ENCODE measurements around the gene BPIFB6. TPM values are rescaled to one million over a fixed set of nuclear protein-coding genes. Genes with fewer than 3 reads are reported as not detected.

BPIFB6 gene
- polyA plus RNA-seq, 3 donors, result not detected

DNA sequence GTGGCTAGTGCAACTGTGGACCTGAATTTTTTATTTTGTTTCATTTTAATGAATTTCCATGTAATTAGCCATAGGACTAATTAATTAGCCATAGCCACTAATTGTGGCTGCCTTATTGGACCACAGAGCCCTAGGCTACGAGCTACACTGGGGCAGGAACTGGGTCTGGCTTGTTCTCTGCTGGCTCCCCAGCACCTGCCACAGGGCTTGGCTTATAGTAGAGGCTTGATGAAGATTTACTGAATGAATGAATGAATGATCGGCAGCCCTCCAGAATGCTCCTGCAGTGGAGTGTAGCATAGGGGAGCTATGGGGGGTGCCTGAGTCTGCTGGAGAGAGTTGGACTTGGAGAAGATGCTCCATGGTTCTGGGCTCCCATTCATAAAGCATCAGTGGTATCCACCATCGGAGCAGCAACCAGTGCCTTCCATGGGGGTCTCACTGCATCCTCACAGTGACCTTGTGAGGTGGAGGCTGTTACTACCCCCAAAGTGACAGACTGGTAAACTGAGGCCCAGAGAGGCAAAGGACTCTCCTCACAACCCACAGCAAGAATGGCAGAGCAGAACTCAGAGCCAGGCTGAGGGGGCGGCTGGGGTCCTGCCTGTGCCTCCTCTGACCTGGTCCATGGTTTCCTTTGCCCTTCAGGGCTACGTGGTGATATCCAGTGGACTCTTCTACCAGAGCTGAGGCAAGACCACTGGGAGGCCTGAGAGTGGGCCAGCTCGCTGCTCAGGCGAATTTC, 8.6 kb upstream of the BPIFB6 start:
- no peak for DNase-seq

GRCh38 chr20:33023439-33024242, 7.8 kb upstream of the BPIFB6 start:
- DNase-seq, result no peak

More for the DNA sequence above, 8.6 kb upstream of the BPIFB6 start:
- Histone ChIP-seq H3K9me3 (replicated peaks in 1 of 2; ENCODE audit: control insufficient read depth in 1 of 2, insufficient read depth in 1 of 2, low read length in 2 of 2) (no peaks in the 10 kb centered on the region), H3K27me3 (ENCODE audit: control insufficient read depth in 2 of 2, insufficient read depth in 2 of 2, low read length in 2 of 2) (no peaks in the 10 kb centered on the region), H3K4me1 (ENCODE audit: control insufficient read depth in 1 of 2, insufficient read depth in 2 of 2, low read length in 2 of 2) (no peaks in the 10 kb centered on the region), H3K27ac (ENCODE audit: low read depth in 1 of 2, low read length in 2 of 2) (no peak overlapping the region), H3K79me2 (ENCODE audit: insufficient read depth, low read length) (no peaks in the 10 kb centered on the region), H3K4me2 (replicated peaks; ENCODE audit: extremely low read depth, low read length, poor library complexity, severe bottlenecking) (no peak overlapping the region), H3K9ac (ENCODE audit: insufficient read depth, low read length, poor library complexity, severe bottlenecking) (no peak overlapping the region), H3K4me3 (replicated peaks in 1 of 3; ENCODE audit: low read depth in 2 of 3, low read length in 3 of 3) (no peak overlapping the region), H4K20me1 (ENCODE audit: insufficient read depth, low read length) (no peaks in the 10 kb centered on the region), H3K36me3 (replicated peaks in 1 of 2; ENCODE audit: control insufficient read depth in 1 of 2, insufficient read depth in 2 of 2, low read length in 2 of 2) (no peaks in the 10 kb centered on the region), H2AFZ (ENCODE audit: insufficient read depth, low read depth, low read length, poor library complexity, severe bottlenecking) (no peak overlapping the region)
- H3K9me3 Mint-ChIP-seq, result no peaks in the 10 kb centered on the region
- H3K27ac Mint-ChIP-seq, result no peak overlapping the region
- H3K4me1 Mint-ChIP-seq, result no peaks in the 10 kb centered on the region
- intact Hi-C loops (cut with micrococcal nuclease), result no loop called here
- WGBS (ENCODE audit: insufficient coverage), result 92% methylated on average over 7 of the region's 7 CpGs
- no peaks in the 10 kb centered on the region for H3K36me3 Mint-ChIP-seq
- no peak overlapping the region for H3K4me3 Mint-ChIP-seq
- TF ChIP-seq, protein P1, sequence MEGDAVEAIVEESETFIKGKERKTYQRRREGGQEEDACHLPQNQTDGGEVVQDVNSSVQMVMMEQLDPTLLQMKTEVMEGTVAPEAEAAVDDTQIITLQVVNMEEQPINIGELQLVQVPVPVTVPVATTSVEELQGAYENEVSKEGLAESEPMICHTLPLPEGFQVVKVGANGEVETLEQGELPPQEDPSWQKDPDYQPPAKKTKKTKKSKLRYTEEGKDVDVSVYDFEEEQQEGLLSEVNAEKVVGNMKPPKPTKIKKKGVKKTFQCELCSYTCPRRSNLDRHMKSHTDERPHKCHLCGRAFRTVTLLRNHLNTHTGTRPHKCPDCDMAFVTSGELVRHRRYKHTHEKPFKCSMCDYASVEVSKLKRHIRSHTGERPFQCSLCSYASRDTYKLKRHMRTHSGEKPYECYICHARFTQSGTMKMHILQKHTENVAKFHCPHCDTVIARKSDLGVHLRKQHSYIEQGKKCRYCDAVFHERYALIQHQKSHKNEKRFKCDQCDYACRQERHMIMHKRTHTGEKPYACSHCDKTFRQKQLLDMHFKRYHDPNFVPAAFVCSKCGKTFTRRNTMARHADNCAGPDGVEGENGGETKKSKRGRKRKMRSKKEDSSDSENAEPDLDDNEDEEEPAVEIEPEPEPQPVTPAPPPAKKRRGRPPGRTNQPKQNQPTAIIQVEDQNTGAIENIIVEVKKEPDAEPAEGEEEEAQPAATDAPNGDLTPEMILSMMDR (IDR thresholded peaks at IDR 0.05), result no peak
- peaks cover 0 to 2% (median 1%) of the 10 kb centered on the region in 3 donors for H3K27me3 Mint-ChIP-seq (ENCODE audit: low read depth in 3 of 3)

More at GRCh38 chr20:33023439-33024242, 7.8 kb upstream of the BPIFB6 start:
- Histone ChIP-seq H3K9me3 (replicated peaks in 1 of 2; ENCODE audit: control insufficient read depth in 1 of 2, insufficient read depth in 1 of 2, low read length in 2 of 2) (no peaks in the 10 kb centered on the region), H3K9ac (ENCODE audit: insufficient read depth, low read length, poor library complexity, severe bottlenecking) (no peak overlapping the region), H3K4me3 (replicated peaks in 1 of 3; ENCODE audit: low read depth in 2 of 3, low read length in 3 of 3) (no peak overlapping the region), H3K36me3 (replicated peaks in 1 of 2; ENCODE audit: control insufficient read depth in 1 of 2, insufficient read depth in 2 of 2, low read length in 2 of 2) (no peaks in the 10 kb centered on the region), H3K27ac (ENCODE audit: low read depth in 1 of 2, low read length in 2 of 2) (no peak overlapping the region), H4K20me1 (ENCODE audit: insufficient read depth, low read length) (no peaks in the 10 kb centered on the region), H2AFZ (ENCODE audit: insufficient read depth, low read depth, low read length, poor library complexity, severe bottlenecking) (no peak overlapping the region), H3K4me1 (ENCODE audit: control insufficient read depth in 1 of 2, insufficient read depth in 2 of 2, low read length in 2 of 2) (no peaks in the 10 kb centered on the region), H3K4me2 (replicated peaks; ENCODE audit: extremely low read depth, low read length, poor library complexity, severe bottlenecking) (no peak overlapping the region), H3K79me2 (ENCODE audit: insufficient read depth, low read length) (no peaks in the 10 kb centered on the region), H3K27me3 (ENCODE audit: control insufficient read depth in 2 of 2, insufficient read depth in 2 of 2, low read length in 2 of 2) (no peaks in the 10 kb centered on the region)
- no peak overlapping the region for H3K27ac Mint-ChIP-seq
- H3K27me3 Mint-ChIP-seq (ENCODE audit: low read depth in 3 of 3), result peaks cover 0 to 3% (median 1%) of the 10 kb centered on the region in 3 donors
- H3K36me3 Mint-ChIP-seq, result no peaks in the 10 kb centered on the region
- TF ChIP-seq, protein P1 (IDR thresholded peaks at IDR 0.05), result no peak
- WGBS (ENCODE audit: insufficient coverage), result 76% methylated on average over 5 of the region's 6 CpGs
- no peaks in the 10 kb centered on the region for H3K9me3 Mint-ChIP-seq
- no peaks in the 10 kb centered on the region for H3K4me1 Mint-ChIP-seq
- intact Hi-C loops (cut with micrococcal nuclease), result no loop called here
- no peak overlapping the region for H3K4me3 Mint-ChIP-seq

Data from CD14-positive monocyte (primary cell).